HG03378 (cell line): ENCODE measurements around the gene TMPRSS7.

ENCODE experiments used
- ATAC-seq: cut with Tn5 transposase; IDR thresholded peaks from one replicate; pipeline ENCODE4 v1.9.1; 2021; ENCODE audit warnings: mild to moderate bottlenecking, moderate library complexity; ENCODE audit not compliant: unreplicated experiment

Gene TMPRSS7, protein sequence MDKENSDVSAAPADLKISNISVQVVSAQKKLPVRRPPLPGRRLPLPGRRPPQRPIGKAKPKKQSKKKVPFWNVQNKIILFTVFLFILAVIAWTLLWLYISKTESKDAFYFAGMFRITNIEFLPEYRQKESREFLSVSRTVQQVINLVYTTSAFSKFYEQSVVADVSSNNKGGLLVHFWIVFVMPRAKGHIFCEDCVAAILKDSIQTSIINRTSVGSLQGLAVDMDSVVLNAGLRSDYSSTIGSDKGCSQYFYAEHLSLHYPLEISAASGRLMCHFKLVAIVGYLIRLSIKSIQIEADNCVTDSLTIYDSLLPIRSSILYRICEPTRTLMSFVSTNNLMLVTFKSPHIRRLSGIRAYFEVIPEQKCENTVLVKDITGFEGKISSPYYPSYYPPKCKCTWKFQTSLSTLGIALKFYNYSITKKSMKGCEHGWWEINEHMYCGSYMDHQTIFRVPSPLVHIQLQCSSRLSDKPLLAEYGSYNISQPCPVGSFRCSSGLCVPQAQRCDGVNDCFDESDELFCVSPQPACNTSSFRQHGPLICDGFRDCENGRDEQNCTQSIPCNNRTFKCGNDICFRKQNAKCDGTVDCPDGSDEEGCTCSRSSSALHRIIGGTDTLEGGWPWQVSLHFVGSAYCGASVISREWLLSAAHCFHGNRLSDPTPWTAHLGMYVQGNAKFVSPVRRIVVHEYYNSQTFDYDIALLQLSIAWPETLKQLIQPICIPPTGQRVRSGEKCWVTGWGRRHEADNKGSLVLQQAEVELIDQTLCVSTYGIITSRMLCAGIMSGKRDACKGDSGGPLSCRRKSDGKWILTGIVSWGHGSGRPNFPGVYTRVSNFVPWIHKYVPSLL

DNA sequence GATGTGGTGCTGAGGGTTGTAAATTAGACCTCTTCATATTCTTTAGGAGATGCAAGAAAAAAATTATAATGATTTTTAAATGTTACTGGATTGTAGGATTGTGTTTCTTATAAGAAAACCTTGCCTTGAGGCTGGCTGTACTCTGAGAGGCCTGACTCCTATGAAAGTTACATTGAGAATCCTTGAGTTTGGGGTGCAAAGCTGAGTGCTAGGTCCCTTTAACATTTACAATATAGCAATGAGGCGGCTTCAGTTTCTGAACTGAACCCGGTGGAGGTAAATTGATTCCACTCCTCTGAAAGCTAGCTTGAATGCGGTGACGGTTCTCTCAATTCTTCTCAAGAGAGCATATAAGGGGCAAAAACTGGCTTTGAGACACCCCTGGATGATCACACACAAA is at the start of gene TMPRSS7:
TMPRSS7 (plus strand) TSS at position 301 of the 400 bp plus-strand sequence. CDS start 110 bp downstream, outside the sequence.
- ATAC-seq: no peak

DNA sequence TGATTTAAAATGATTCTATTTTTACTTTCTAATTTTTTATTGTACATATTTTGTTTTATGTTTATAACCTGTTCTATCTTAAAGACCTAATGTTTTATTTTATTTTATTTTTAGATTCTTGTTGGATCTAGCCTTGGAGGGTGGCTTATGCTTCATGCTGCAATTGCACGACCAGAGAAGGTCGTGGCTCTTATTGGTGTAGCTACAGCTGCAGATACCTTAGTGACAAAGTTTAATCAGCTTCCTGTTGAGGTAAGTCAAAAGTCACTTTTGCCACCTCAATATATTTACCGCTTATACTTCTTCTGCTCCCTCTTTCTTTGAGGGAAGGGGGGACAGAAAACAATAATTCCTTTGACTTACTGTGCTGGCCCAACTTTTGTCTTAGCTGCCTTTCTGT is 47.7 kb upstream of the TMPRSS7 start:
- ATAC-seq: no peak

DNA sequence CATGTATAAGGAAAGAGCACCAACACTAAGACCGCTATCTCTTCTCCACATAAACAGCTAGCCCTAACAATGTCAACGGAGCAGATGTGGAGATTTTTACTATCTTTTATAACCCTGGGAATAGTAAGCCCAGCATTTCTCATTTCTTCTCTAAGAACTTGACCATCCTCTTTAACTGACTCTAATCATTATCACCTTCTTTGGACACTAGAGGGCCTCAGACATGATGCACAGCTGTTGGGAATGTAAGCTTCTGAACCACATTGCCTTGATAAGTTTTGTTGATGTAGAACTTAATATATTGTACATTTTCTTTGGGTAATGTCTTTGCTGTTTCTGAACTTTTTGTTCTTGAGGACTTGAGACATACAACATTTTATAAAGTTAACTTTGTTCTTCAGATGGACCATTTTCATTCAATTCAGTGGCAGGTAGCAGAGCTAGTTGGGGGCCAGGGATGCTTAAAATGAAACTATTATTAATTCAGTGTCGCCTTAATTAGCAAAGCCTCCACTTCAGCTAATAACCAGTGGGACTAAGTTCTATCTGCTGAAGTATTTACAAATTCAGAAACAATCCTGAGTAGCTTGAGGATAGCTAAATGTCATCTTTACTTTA is 45.4 kb upstream of the TMPRSS7 start:
- ATAC-seq: peak; percentile 90

DNA sequence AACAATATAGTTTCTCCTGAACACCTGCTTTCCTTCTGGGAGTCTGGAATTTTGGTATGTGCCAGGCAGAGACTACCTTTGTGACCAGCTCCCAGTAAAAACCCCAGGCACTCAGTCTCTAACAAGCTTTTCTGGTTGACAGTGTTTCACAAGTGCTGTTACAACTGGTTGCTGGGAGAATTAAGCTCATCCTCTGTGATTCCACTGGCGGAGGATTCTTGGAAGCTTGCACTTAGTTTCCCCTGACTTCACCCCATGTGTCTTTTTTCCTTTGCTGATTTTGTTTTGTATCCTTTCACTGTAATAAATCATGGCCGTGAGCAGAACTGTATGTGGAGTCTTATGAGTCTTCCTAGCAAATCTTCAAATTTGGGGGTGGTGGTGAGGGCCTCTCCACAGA is 41.5 kb upstream of the TMPRSS7 start:
- ATAC-seq: no peak

DNA sequence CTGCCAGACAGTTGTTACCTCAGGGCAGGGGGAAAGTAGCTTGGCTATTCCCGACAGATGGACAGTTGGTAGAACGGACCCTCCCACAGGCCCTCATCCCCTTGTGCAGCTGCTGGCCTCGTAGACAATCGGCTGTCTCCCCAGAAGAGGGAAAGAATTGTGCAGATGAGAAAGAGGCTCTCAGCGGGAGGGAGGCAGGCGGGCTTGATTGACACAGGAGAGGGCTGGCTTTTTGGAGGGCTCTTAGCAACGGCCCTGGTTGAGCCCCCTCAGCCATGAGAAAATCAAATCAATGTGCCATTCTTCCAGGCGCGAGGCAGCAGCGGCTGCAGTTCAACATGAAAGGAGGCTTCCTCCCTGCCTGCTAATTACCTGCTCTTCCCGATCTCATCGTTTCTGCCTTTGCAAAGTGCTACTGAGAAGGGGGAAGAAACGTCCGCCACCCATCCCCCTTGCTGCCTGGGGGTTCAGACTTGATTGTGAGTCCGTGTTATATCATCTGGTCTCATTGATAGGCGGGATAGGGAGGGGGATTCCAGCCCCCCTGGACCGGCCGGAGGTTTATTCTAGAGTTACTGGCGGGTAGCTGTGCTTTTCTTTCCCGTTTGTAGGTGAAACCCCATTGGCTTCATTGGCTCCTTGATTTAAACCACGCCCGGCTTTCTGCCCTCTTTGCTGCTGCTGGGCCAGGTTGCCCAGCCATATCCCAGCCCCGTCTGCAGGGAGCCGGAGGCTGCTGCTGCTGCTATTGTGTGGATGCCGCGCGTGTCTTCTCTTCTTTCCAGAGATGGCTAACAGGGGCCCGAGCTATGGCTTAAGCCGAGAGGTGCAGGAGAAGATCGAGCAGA is 35.7 kb upstream of the TMPRSS7 start, which contains the start of gene TAGLN3:
TAGLN3 (plus strand) TSS at position 287 of the 848 bp plus-strand sequence; CDS start at position 788, 501 bp downstream.
- no peak for ATAC-seq

DNA sequence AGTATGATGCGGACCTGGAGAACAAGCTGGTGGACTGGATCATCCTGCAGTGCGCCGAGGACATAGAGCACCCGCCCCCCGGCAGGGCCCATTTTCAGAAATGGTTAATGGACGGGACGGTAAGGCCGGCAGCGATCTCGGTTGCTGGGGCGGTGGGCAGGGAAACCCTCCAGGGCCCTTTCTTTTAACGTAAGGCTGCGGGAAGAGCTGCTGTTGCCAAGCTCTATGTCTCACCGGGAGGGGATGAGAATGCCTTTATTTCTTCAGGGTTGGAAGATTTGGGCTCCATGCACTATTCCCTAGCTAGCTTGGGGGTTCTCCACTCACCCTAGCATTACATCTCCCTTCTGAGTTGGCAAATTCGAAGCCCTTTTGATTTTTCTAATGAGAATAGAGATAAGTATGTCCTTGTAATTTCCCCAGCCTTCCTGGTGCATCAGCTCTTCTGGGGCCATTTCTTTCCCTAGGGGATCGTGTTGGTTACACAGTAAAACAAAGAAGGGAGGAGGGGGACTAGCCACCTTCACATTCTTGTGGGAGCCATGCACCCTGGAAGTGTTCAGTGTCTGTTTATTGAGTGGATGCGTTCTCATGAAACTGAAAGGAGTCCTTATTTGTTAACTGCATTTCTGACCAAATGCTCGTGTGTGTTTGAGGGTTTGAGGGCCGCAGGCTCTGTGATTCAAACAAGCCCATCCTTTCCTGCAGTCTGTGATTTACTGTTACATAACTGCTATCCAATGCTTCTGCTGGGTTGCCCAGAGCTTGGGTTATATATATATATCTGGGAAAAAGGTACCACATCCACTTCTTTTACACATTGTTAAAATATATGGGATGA is 34.8 kb upstream of the TMPRSS7 start:
- no peak for ATAC-seq

DNA sequence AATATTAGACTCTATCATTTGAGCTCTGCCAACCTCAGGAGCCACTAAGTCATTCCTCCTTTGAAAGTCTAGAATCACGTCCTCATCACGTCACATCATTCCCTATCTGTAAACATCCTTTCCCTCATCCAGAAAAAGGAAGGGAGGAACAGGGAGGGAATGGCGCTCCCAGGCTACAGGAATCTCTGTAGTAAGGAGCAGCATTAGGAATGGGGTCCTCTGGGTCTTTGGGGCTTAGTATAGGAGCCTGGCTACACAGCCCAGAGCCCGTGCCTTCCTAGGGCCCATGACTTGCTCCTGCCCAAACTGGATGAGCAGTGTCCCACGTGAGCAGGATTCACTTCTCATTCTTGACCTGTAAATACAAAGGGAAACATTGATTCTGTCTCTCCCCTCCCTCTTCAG is 34.2 kb upstream of the TMPRSS7 start:
- ATAC-seq: no peak

DNA sequence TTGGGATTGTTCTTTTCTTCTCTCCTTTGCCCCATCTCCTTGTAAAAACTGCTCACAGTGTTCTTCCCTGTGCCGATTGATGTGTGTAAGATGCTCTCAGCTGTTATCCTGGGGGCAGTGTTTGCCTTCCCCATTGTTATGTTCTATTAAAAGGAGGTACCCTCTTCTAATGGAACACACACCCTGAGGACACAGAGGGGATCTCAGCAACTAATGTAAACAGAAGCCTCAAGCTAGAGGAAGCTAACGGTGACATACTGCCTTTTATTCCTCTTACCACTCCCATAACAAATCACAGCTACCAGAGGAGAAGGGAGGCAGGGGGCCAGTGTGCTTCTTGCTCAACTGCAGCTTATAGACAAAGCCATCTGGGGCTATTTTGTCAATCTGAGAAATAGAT is 33.6 kb upstream of the TMPRSS7 start:
- ATAC-seq: no peak

DNA sequence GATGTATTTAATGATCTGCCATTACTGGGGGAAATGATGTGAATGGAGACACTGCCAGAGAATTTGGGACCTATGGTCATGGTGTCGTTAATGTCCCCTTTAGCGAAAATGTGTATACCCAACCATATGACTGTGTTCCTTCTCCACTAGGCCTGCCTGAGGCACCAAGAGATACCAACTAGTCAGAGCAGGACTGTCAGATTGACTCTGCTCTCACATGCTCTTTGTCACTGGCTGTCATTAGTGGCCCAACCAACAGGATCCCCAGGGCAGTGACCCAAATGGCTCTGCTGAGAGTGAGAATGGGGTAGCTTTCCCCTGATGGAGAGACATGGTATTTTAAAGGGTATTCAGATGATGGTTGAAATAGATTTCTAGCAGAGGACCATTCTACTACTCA is 33.0 kb upstream of the TMPRSS7 start:
- no peak for ATAC-seq

DNA sequence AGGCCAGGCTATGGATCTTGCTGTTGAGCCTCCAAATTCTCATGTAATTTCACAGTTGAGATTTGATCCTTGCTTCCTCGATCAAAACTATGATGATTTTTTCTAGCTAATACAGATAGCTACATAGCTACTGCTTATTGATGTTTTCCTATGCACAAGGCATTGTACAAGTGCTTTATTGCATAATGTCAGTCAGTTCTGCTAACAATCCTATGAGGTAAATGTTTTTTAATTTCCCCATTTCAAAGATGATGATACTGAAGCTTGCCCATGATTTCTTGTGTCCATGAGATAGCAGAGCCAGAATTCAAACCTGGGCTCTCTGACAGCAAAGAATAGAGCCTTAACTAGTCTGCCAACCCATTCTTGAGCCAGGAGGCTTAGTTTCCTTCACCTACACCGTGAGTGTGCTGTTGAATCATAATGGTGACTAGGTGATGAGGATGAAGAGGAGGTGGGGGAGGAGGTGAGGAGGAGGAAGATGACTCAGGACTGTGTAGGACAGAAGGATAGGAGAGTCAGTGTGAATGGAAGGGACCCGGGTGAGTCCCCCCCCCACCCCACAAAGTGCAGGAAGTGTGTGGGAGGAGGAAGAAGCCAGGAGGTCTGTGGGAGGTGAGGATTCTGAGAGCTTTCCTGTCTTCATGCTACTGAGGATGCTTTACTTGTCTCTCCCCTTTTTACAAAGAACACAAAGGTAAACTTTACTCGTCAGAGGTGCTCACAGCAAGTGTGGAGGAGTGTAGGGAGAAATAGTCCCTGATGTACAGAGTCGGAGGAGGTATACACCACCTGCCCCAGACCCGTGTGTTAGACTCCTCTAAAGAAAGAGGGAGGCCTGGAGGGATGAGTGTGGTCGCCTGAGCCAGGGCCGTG is 32.2 kb upstream of the TMPRSS7 start:
- no peak for ATAC-seq

DNA sequence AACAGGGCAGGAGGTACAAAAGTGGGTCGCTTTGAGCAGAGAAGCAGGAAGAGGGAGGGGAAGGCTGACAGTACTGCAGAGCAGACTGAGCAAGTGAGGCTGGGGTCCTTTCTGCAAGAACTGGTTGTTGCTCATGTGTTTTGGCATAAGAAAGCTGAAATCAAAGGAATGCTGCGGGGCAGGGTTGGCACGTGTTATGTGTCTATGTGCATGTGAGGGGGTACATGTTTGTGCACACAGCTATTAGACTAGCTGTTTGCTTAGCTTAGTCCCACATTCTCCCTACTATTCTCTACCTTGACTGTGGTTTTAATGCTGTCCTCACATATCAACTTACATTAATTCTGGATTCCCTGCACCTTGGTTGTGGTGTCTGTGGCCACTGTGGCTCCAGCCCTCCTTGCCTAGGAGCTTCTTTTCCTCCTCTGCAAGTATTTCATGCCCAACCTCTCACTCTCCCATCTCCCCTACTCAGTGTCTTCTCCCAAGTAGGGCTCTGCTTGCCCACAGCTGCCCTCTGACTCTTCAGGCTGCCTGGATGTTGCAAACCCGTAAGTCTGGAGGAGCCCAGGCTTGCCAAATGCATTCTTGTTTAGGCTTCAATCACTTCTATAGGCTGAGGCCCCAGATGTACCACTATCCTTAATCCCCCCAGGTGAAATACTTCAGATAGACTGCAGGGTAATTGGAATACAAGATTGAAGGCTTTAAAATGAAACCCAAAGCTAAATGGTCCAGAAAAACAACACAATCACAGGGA is 31.0 kb upstream of the TMPRSS7 start:
- ATAC-seq: no peak

DNA sequence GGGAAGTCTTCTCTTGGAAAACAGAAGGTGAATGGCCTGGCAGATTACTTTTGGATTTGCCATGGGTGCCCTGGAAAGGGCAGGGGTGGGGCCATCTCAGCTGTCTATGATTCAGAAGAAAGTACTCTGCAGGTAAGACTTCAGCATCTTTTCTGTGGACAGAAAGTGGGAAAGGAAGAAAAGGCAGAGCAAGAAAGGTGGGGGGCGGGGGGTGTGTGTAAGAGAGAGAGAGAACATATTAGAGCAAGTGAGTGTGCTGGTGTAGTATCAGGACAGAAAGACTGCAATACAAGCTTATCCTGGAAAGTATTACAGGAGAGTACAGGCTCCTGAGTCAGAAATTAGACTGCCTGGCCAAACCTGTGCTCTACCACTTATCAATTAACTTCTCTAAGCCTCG is 30.3 kb upstream of the TMPRSS7 start:
- ATAC-seq: no peak

DNA sequence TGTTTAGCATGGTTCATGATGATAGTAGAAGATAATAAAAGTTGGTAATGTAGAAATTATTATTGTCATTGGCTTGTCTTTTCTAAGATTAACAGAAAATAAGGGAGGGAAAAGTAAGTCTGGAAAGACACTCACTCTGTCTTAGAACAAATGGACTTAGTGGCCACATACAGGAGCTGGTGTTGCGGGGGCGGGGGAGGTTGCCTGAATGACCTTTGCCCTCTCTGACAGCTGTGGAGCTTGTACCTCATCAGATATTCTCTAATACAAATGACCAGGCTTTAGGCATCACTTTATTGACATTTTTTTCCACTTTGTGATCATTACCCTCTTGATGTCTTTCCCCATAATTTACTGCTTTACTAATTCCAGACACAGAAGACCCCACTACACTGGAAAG is 29.9 kb upstream of the TMPRSS7 start:
- no peak for ATAC-seq

DNA sequence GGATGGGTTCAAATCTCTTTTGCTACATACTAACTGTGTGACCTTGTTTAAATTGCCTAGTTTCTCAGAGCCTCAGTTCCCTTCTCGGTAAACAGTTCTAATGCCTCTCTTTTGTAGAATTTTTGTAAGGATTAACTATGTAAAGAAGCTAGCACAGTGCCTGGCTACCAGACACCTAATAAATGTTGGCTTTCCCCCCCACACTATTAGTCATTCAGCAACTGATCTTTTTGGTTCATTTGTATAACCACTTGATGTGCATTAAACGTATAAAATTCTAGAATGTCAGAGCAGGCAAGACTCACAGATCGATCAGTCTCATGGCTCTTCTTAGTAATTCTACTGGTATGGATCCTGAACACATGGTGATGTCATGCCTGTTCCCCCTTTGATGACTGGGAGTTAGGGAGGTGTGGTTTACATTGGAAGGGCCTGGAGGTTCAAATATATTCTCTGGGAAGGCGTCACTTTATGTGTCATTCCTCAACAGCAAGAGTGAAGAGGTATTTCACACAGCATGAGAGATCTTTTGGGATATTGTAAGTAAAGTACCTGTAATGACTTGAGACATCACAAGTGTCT is 29.4 kb upstream of the TMPRSS7 start:
- no peak for ATAC-seq

DNA sequence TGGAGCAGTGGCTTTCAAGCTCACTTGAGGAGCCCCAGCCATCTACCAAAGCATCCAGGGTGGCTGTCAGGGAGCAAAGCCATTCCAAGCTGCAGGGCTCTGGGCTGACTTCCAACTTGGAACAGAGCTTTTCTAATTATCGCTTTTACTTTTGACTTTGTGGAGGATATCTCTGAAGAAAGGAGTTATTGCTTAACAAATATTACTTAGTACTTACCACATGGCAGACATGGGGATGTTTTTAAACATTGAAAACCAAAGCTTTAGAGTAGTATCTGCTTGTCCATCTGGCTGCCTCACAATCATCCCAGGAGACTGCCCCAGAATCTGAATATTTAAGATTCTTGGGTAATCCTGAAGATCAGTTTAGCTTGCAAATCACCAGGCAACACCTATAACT is 26.9 kb upstream of the TMPRSS7 start:
- ATAC-seq: no peak

DNA sequence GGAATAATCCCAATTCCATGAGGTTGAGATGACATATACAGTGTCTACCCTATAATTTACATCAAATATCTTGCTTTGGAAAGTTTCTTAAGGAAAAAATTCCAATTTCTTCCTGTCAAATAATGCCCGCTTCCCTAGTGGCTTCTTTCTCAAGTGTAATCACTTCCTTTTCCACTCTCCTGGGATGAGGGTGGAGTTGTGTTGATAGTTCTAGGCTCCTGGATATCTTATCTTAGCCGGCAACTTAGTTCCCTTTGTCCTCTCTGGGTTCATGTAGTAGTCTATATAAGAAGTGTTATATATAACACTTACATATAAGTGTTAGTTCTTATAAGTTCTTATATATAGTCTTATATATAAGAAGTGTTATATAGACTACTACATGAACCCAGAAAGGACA is 24.9 kb upstream of the TMPRSS7 start:
- ATAC-seq: no peak

DNA sequence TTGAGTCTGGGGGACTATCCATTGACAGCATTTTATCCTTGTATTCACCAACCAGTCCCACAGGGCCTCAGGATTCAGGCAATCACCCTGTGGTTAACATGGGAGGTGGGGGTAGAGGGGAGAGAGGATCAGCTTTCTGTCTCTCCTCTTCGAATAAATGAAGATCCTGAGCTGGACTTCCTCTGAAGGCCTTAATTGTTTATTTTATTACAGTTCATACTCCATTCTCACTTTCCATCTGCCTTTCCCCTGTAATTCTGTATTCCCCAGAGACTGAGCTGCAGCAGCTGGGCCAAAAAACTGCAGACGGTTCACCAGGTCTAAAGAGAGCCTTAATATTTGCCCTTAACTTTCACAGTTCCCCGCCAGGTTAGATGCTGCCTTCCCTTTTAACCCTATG is 23.9 kb upstream of the TMPRSS7 start:
- no peak for ATAC-seq
